HG03175 (cell line): ENCODE measurements around the gene RFESD.

Experiments
- ATAC-seq: cut with Tn5 transposase; IDR thresholded peaks from one replicate; pipeline ENCODE4 v1.9.1; 2021; ENCODE audit warnings: mild to moderate bottlenecking, moderate library complexity; ENCODE audit not compliant: unreplicated experiment

RFESD gene

GRCh38 chr5:95660060-95660459 lies 13.5 kb downstream of the RFESD start:
- no peak for ATAC-seq

- ATAC-seq, result no peak
Observed at GRCh38 chr5:95662946-95663345, 16.4 kb downstream of the RFESD start.

GRCh38 chr5:95664204-95664786 lies 17.7 kb downstream of the RFESD start:
- ATAC-seq, result no peak

- ATAC-seq, result no peak
Observed at GRCh38 chr5:95667061-95667618, 20.6 kb downstream of the RFESD start.

GRCh38 chr5:95667678-95668077 lies 21.1 kb downstream of the RFESD start:
- no peak for ATAC-seq

- ATAC-seq, result no peak
Observed at GRCh38 chr5:95668216-95668615, 21.6 kb downstream of the RFESD start.

DNA sequence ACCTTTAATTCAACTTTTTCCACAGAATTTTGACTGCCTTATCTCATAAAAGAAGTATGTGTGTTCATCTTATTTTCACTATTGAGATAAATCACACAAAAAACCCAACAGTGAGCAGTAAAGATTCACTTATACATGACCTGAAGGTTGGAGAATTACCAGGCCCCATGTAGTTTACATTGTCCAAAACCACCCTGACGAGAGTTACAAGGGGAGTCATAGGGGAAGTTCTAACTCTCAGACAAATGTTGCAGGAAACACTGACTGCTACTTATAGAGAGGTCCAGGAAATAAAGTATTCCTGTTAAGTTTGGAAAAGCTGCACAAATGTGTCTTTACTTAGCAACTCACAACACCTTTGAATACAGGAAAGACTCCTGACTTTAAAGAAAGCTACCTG lies 22.2 kb downstream of the RFESD start:
- ATAC-seq, result no peak

DNA sequence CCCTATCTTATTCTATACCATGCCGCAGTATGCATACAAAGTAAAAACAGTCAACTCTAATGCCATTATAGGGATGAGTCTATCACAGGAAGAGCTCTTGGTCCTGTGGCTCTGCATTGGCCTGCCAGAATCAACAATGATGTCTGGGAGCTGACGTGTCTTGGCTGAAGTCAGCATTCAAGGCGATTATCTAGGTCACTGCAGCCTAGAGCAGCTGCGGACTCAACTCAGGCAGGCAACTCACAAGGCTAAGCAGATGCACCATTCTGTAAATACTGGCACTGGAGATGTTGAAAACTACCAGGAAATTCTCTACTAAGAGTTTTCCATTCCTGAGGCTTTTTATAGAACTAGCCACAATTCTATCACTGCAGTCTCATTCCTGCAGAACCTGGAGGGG lies 23.0 kb downstream of the RFESD start:
- ATAC-seq, result no peak

- no peak for ATAC-seq
Observed at GRCh38 chr5:95669985-95670384, 23.4 kb downstream of the RFESD start.

- no peak for ATAC-seq
Observed at GRCh38 chr5:95670568-95670967, 24.0 kb downstream of the RFESD start.

- no peak for ATAC-seq
Observed at GRCh38 chr5:95671826-95672225, 25.2 kb downstream of the RFESD start.

- no peak for ATAC-seq
Observed at GRCh38 chr5:95672641-95673040, 26.1 kb downstream of the RFESD start.

GRCh38 chr5:95673081-95673480 lies 26.5 kb downstream of the RFESD start:
- no peak for ATAC-seq

DNA sequence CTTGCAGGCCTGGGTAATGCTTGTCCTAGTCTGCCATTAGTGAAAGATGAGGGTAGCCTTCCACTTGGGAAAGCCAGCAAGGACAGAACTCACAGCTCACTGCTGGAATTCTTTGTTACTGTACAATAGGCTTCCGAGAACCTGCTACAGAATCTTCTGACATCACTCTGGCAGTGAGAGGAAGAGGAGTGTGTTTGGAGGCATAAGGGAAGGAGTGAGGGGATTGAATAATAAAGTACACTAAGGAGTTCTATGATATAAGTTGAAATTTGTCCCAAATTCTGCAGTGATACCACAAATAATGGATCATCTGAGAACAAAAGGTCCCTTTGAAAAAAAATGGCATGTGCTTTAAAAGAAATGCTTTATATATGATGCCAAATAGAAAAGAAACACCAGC lies 36.3 kb downstream of the RFESD start, which contains the start of gene SPATA9:
TSS of gene SPATA9 (minus strand) at position 101 of the 400 bp plus-strand sequence. CDS start 137 bp downstream, outside the sequence.
- ATAC-seq, result no peak

GRCh38 chr5:95684361-95684760 lies 37.8 kb downstream of the RFESD start:
- ATAC-seq, result no peak

GRCh38 chr5:95686651-95687050 lies 40.1 kb downstream of the RFESD start:
- no peak for ATAC-seq

DNA sequence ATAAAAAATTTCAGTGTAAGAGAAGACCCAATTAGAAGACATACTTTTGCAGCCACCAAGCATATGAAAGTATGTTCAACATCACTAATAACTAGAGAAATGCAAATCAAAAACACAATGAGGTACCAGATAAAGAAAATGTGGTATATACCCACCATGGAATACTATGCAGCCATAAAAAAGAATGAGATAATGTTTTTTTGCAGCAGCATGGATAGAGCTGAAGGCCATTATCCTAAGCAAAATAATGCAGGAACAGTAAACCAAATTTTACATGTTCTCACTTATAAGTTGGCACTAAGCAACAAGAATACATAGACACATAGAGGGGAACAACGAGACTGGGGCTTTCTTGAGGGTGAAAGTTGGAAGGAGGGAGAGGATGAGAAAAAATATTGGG lies 43.1 kb downstream of the RFESD start:
- ATAC-seq, result no peak

DNA sequence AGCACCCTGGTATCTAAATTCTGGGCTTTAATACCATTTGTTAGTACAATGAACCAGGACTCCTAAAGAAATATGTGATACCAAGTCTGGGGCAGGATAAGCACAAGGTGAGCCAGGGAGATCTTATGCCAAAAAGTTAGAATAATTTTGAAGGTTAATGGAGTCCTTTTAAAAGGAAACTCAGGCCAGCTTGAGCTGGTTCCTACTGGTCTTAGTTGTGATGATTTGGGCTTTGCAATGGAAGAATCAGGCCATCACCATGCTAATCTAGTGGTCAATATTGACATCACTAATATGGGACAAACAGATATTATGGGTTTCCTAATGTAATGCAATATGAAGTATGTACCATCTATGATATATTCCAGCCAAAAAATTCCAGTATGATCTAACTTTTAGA lies 43.8 kb downstream of the RFESD start:
- ATAC-seq, result no peak

DNA sequence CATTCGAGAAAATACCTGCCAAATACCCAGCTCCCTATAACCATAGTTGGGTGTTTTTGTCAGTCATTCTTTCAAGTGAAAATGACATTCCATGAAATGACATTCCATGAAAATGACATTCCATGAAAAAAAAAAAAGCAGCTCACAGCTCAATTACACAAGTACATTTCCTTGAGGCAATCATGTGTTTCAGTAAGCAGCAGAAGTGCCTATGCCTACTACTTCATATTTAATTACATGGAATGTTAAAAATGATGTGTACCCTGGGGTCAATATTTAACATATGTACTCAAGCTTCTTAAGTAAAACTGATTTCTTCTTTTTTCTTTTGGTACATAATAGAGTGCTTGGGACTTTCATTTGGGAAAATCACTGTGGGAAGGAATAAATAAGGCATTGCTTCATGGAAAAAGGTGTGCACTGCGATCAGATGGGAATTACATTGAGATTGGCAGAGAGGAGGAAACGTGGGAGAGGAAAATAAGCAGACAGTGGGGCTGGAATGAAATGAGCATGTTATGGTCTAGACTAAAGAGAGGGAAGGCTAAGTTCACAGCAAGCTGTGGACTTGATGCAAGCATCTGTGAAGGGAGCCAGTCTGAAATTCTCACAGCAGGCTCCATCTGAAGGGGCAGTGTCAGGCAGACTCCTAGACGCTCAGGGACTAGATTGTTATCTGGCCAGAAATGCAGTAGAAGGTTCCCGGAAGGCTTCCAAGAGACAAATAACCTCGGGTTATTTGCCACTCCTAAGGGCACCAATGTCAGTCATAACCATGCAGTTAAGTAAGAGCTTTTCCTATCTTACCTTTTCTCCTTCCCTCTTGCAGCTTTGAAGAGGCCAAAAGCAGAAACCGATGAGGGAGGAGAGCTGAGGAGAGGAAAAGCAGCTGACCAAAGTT lies 51.5 kb downstream of the RFESD start:
- no peak for ATAC-seq

DNA sequence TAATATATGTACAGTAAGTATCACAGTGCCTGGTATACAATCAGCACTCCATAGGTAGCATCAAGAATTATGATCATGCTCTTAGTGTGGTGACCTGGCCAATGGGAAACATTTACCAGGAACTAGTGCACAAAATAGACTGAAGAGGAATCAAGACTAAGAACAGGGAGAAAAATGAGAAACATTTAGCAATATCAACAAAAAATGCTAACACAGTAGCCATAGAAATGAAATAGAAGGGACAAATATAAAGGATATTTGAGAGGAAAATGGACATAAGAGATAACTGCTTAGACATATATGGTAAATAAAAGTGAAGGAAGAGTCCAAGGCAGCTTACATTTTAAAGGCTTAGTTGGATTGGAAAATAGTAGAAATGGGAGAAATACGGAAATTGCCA lies 52.8 kb downstream of the RFESD start:
- no peak for ATAC-seq

DNA sequence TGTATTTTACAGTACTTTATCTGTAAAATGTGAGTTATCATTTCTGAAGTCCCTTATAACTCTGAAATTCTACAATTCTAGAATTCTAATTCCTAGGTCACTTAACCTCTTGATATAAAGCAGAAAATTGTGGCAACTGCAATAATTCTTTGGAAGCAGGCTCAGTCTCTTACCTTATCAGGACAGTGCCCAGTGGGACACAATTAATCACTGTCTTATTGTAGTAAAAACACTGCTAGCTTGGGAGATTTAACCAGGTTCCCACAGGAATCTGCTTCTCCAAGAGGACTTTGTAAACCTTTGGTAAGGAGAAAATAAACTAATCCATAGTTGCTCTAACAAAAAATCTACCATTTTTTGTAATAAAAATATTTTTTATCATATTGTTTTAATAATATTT lies 54.5 kb downstream of the RFESD start:
- ATAC-seq, result no peak

DNA sequence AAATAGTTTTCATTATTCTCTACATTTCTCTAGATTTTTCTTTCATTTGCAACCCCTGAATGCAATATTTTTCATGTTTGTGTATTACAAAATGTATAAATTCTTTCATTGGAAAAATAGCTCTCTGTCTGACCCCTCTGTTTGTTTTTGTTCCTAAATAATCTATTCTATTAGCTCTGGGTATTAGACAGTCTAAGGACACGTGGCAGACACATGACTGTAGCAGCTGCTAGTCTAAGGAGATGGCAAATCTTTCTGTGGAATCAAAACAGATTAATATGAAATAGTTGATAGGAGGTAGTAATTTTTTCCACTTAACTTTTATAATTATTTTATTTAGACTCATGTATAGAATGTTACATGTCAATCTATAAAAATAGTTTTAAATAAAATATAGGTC lies 57.6 kb downstream of the RFESD start:
- ATAC-seq, result no peak
